ENCODE results near the gene TMEM151B. TPM values are rescaled to one million over a fixed set of nuclear protein-coding genes. Genes with fewer than 3 reads are reported as not detected.

The TMEM151B gene
- total and polyA plus RNA-seq, 2 of the 13 experiments (the other 11 are each of a cell fraction or from before 2014, with no cell fraction given), result not detected

GRCh38 chr6:44246663-44247337, 23.4 kb upstream of the TMEM151B start, which contains the start of gene HSP90AB1 (continued):
- TF ChIP-seq ZIK1 (CRISPR knock-in tag; IDR thresholded peaks at IDR 0.05; ENCODE audit: borderline replicate concordance, low read depth), result peak; percentile 74; the same call in 1 of the 2 replicates
- TF ChIP-seq ZNF737 (CRISPR knock-in tag; IDR thresholded peaks at IDR 0.05; ENCODE audit: borderline replicate concordance), result 0 out of 2 replicates have a peak, but pooled peaks have one; percentile 86
- no peak for TF ChIP-seq ZNF468 (CRISPR knock-in tag; IDR thresholded peaks at IDR 0.05)
- peak; percentile 81 for TF ChIP-seq ISL2 (CRISPR knock-in tag; IDR thresholded peaks at IDR 0.05)
- TF ChIP-seq KDM3A (CRISPR knock-in tag; IDR thresholded peaks at IDR 0.05; ENCODE audit: low read depth), result no peak
- peak; percentile 100 for TF ChIP-seq DRAP1 (CRISPR knock-in tag; IDR thresholded peaks at IDR 0.05)
- TF ChIP-seq, protein P1, sequence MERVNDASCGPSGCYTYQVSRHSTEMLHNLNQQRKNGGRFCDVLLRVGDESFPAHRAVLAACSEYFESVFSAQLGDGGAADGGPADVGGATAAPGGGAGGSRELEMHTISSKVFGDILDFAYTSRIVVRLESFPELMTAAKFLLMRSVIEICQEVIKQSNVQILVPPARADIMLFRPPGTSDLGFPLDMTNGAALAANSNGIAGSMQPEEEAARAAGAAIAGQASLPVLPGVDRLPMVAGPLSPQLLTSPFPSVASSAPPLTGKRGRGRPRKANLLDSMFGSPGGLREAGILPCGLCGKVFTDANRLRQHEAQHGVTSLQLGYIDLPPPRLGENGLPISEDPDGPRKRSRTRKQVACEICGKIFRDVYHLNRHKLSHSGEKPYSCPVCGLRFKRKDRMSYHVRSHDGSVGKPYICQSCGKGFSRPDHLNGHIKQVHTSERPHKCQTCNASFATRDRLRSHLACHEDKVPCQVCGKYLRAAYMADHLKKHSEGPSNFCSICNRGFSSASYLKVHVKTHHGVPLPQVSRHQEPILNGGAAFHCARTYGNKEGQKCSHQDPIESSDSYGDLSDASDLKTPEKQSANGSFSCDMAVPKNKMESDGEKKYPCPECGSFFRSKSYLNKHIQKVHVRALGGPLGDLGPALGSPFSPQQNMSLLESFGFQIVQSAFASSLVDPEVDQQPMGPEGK (CRISPR knock-in tag; IDR thresholded peaks at IDR 0.05), result peak; percentile 62; the same call in 1 of the 2 replicates
- TF ChIP-seq BRD4 (CRISPR knock-in tag; IDR thresholded peaks at IDR 0.05), result peak; percentile 58
- TF ChIP-seq STAT6 (CRISPR knock-in tag; IDR thresholded peaks at IDR 0.05; ENCODE audit: borderline replicate concordance), result peak; percentile 8; the same call in 1 of the 2 replicates
- TF ChIP-seq, protein P2, sequence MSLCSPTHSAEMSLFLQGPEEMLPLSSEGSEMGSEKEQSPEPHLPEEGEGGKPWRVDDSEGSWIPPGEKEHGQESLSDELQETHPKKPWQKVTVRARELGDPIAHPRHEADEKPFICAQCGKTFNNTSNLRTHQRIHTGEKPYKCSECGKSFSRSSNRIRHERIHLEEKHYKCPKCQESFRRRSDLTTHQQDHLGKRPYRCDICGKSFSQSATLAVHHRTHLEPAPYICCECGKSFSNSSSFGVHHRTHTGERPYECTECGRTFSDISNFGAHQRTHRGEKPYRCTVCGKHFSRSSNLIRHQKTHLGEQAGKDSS (CRISPR knock-in tag; IDR thresholded peaks at IDR 0.05; ENCODE audit: borderline replicate concordance, low read depth), result peak; percentile 67; the same call in 1 of the 2 replicates
- TF ChIP-seq ZNF572 (CRISPR knock-in tag; IDR thresholded peaks at IDR 0.05), result 0 out of 2 replicates have a peak, but pooled peaks have one; percentile 50
- TF ChIP-seq, protein P3, sequence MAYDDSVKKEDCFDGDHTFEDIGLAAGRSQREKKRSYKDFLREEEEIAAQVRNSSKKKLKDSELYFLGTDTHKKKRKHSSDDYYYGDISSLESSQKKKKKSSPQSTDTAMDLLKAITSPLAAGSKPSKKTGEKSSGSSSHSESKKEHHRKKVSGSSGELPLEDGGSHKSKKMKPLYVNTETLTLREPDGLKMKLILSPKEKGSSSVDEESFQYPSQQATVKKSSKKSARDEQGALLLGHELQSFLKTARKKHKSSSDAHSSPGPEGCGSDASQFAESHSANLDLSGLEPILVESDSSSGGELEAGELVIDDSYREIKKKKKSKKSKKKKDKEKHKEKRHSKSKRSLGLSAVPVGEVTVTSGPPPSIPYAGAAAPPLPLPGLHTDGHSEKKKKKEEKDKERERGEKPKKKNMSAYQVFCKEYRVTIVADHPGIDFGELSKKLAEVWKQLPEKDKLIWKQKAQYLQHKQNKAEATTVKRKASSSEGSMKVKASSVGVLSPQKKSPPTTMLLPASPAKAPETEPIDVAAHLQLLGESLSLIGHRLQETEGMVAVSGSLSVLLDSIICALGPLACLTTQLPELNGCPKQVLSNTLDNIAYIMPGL (CRISPR knock-in tag; IDR thresholded peaks at IDR 0.05; ENCODE audit: borderline replicate concordance in 1 of 2, low read depth in 1 of 2), result peak in 1 of 2 experiments; percentile 93
- TF ChIP-seq POLR2G (IDR thresholded peaks at IDR 0.05; ENCODE audit: low read depth, low read length), result peak; percentile 100
- peak; percentile 78 for TF ChIP-seq SIN3B (IDR thresholded peaks at IDR 0.05; ENCODE audit: low read length)
- TF ChIP-seq PTBP1 (IDR thresholded peaks at IDR 0.05; ENCODE audit: low read depth, low read length, poor library complexity, severe bottlenecking), result peak; percentile 52
- TF ChIP-seq HNF1B (CRISPR knock-in tag; IDR thresholded peaks at IDR 0.05), result peak; percentile 48; the same call in 1 of the 2 replicates
- TF ChIP-seq SAFB2 (CRISPR knock-in tag; IDR thresholded peaks at IDR 0.05; ENCODE audit: borderline replicate concordance, low read depth), result peak; percentile 42; the same call in 1 of the 2 replicates
- TF ChIP-seq KMT2A (CRISPR knock-in tag; IDR thresholded peaks at IDR 0.05), result no peak
- peak; percentile 74 for TF ChIP-seq KLF6 (CRISPR knock-in tag; IDR thresholded peaks at IDR 0.05)

Data from HepG2 (cell line).